Amniotic stem cell (primary cell): ENCODE data around the gene PARL.

Source experiments
- DNase-seq: peaks from one replicate; lab custom pipeline; 2025; lab: John Stamatoyannopoulos, UW

Gene PARL

GRCh38 chr3:183884427-183885296 is at the start of gene PARL:
PARL (minus strand) TSS chr3:183884880; CDS start chr3:183884846, 34 bp downstream.
- peak; percentile 47 for DNase-seq

- DNase-seq, result no peak
These were observed 48.5 kb upstream of the PARL start for GRCh38 chr3:183933160-183933559.

GRCh38 chr3:183931881-183932280 is 47.2 kb upstream of the PARL start:
- DNase-seq, result no peak

- no peak for DNase-seq
These were observed 45.4 kb upstream of the PARL start for GRCh38 chr3:183930086-183930485.

- no peak for DNase-seq
These were observed 42.4 kb upstream of the PARL start for GRCh38 chr3:183927059-183927458.

GRCh38 chr3:183924956-183925355 is 40.3 kb upstream of the PARL start:
- no peak for DNase-seq

GRCh38 chr3:183924543-183924942 is 39.9 kb upstream of the PARL start:
- no peak for DNase-seq

GRCh38 chr3:183922421-183922820 is 37.7 kb upstream of the PARL start:
- DNase-seq, result no peak

GRCh38 chr3:183921096-183921495 is 36.4 kb upstream of the PARL start:
- DNase-seq, result no peak

- no peak for DNase-seq
These were observed 35.7 kb upstream of the PARL start for GRCh38 chr3:183920416-183920815.

GRCh38 chr3:183918178-183918577 is 33.5 kb upstream of the PARL start:
- no peak for DNase-seq

GRCh38 chr3:183917776-183918175 is 33.1 kb upstream of the PARL start:
- DNase-seq, result no peak

- DNase-seq, result no peak
These were observed 30.2 kb upstream of the PARL start for GRCh38 chr3:183914856-183915255.

GRCh38 chr3:183913580-183913920 is 28.9 kb upstream of the PARL start:
- DNase-seq, result no peak

GRCh38 chr3:183912895-183913579 is 28.4 kb upstream of the PARL start:
- no peak for DNase-seq

GRCh38 chr3:183911763-183912506 is 27.3 kb upstream of the PARL start:
- DNase-seq, result no peak

- DNase-seq, result no peak
These were observed 26.4 kb upstream of the PARL start for GRCh38 chr3:183911087-183911486.

GRCh38 chr3:183909030-183909600 is 24.4 kb upstream of the PARL start:
- no peak for DNase-seq

- no peak for DNase-seq
These were observed 23.2 kb upstream of the PARL start for GRCh38 chr3:183907911-183908331.

GRCh38 chr3:183907176-183907575 is 22.5 kb upstream of the PARL start:
- DNase-seq, result no peak

- no peak for DNase-seq
These were observed 21.7 kb upstream of the PARL start for GRCh38 chr3:183906234-183906921.
